ENCODE measurements around the gene STAT5A.
A peak's percentile ranks its signal among the peaks of the same experiment; 100 is the strongest.

STAT5A gene

GRCh38 chr17:42270170-42270535 is 18.1 kb upstream of the STAT5A start:
- no peak for DNase-seq

GRCh38 chr17:42270596-42270995 is 17.7 kb upstream of the STAT5A start:
- DNase-seq, result no peak

GRCh38 chr17:42271006-42271778 is 17.1 kb upstream of the STAT5A start:
- DNase-seq, result no peak

- no peak for DNase-seq
These were observed 16.6 kb upstream of the STAT5A start for GRCh38 chr17:42271779-42272035.

GRCh38 chr17:42272162-42272907 is 16.0 kb upstream of the STAT5A start:
- no peak for DNase-seq

- DNase-seq, result no peak
These were observed 14.6 kb upstream of the STAT5A start for GRCh38 chr17:42273474-42274252.

- no peak for DNase-seq
These were observed 14.1 kb upstream of the STAT5A start for GRCh38 chr17:42274253-42274542.

- DNase-seq, result no peak
These were observed 13.3 kb upstream of the STAT5A start for GRCh38 chr17:42274812-42275526.

GRCh38 chr17:42275527-42276358 is 12.6 kb upstream of the STAT5A start:
- DNase-seq, result peak; percentile 30

- DNase-seq, result peak; percentile 63
These were observed 12.0 kb upstream of the STAT5A start, which contains the start of gene STAT5B for GRCh38 chr17:42276359-42276608. Gene STAT5B (minus strand): TSS chr17:42276391. CDS start chr17:42232127, 44,264 bp downstream.

- peak; percentile 69 for DNase-seq
These were observed 11.5 kb upstream of the STAT5A start for GRCh38 chr17:42276609-42277341.

- DNase-seq, result no peak
These were observed 11.0 kb upstream of the STAT5A start for GRCh38 chr17:42277342-42277712.

- DNase-seq, result no peak
These were observed 8.3 kb upstream of the STAT5A start for GRCh38 chr17:42279776-42280630.

GRCh38 chr17:42281571-42282096 is 6.7 kb upstream of the STAT5A start:
- peak; percentile 92 for DNase-seq

- DNase-seq, result no peak
These were observed 5.7 kb upstream of the STAT5A start for GRCh38 chr17:42282478-42283080.

GRCh38 chr17:42283241-42284023 is 4.9 kb upstream of the STAT5A start:
- DNase-seq, result no peak

GRCh38 chr17:42284024-42284369 is 4.3 kb upstream of the STAT5A start:
- DNase-seq, result no peak

GRCh38 chr17:42284566-42284965 is 3.7 kb upstream of the STAT5A start:
- no peak for DNase-seq

GRCh38 chr17:42285346-42286050 is 2.8 kb upstream of the STAT5A start:
- no peak for DNase-seq
